ENCODE measurements around the gene ADIG.
"Not testable (repeated sequence)": the region's sequence is repeated elsewhere in the genome, so short reads cannot be mapped to it uniquely, and the experiment has no call there.

ADIG gene

GRCh38 chr20:38579219-38579910, 1.6 kb upstream of the ADIG start:
- DNase-seq: no peak

- DNase-seq: no peak
These were observed 1.1 kb upstream of the ADIG start for GRCh38 chr20:38579921-38580320.

GRCh38 chr20:38581830-38582358, 897 bp downstream of the ADIG start:
- DNase-seq: no peak

- no peak for DNase-seq
These were observed 2.3 kb downstream of the ADIG start for GRCh38 chr20:38583306-38583705.

GRCh38 chr20:38584099-38584763, 3.2 kb downstream of the ADIG start:
- DNase-seq: no peak

- no peak for DNase-seq
These were observed 4.6 kb downstream of the ADIG start for GRCh38 chr20:38585404-38586180.

- DNase-seq: no peak
These were observed 5.2 kb downstream of the ADIG start for GRCh38 chr20:38586181-38586525.

GRCh38 chr20:38588303-38588702, 7.3 kb downstream of the ADIG start:
- DNase-seq: no peak

GRCh38 chr20:38589351-38589750, 8.4 kb downstream of the ADIG start:
- DNase-seq: no peak

GRCh38 chr20:38589967-38590675, 9.1 kb downstream of the ADIG start:
- no peak for DNase-seq

- no peak for DNase-seq
These were observed 9.9 kb downstream of the ADIG start for GRCh38 chr20:38590676-38591473.

GRCh38 chr20:38591474-38592410, 10.7 kb downstream of the ADIG start:
- DNase-seq: no peak

- DNase-seq: not testable (repeated sequence)
These were observed 11.4 kb downstream of the ADIG start for GRCh38 chr20:38592411-38592790.

- not testable (repeated sequence) for DNase-seq
These were observed 13.3 kb downstream of the ADIG start for GRCh38 chr20:38594281-38594680.

GRCh38 chr20:38595886-38596285, 14.9 kb downstream of the ADIG start:
- not testable (repeated sequence) for DNase-seq

- DNase-seq: no peak
These were observed 18.4 kb downstream of the ADIG start for GRCh38 chr20:38599410-38599882.

GRCh38 chr20:38600057-38600456, 19.1 kb downstream of the ADIG start:
- DNase-seq: no peak

GRCh38 chr20:38601216-38602184, 20.5 kb downstream of the ADIG start, which contains the start of gene ARHGAP40:
ARHGAP40 (plus strand) TSS chr20:38601809.
- DNase-seq: peak; percentile 58

GRCh38 chr20:38602185-38602581, 21.2 kb downstream of the ADIG start:
- DNase-seq: no peak

GRCh38 chr20:38603286-38603685, 22.3 kb downstream of the ADIG start:
- DNase-seq: no peak
